Panc1 (cell line): ENCODE results near the gene ARHGAP45.
A peak's percentile ranks its signal among the peaks of the same experiment; 100 is the strongest.

Experiments used
- CTCF ChIP-seq: fragments of 450-650 bp; IDR thresholded peaks from 2 replicates; pipeline ENCODE4 v1.5.1; 2017; ENCODE audit warnings: mild to moderate bottlenecking
- POLR2AphosphoS5 ChIP-seq: IDR thresholded peaks from 2 replicates; pipeline ENCODE4 v1.6.1; 2012; ENCODE audit warnings: mild to moderate bottlenecking, low read depth, low read length, moderate library complexity
- SIN3A ChIP-seq: IDR thresholded peaks from 2 replicates; pipeline ENCODE4 v1.6.1; 2012; ENCODE audit warnings: low read depth, mild to moderate bottlenecking, low read length, moderate library complexity, borderline replicate concordance; ENCODE audit not compliant: insufficient read depth

GRCh38 chr19:1041835-1042685, 24.9 kb upstream of the ARHGAP45 start:
- no peak for TF ChIP-seq SIN3A
- peak; percentile 50; the same call in 1 of the 2 replicates for TF ChIP-seq POLR2AphosphoS5
- no peak for TF ChIP-seq CTCF
